GM12873 (cell line): ENCODE data around the gene SP7.

Experiments
- CTCF ChIP-seq: IDR thresholded peaks from 2 replicates; pipeline ENCODE4 v1.5.1; 2012; ENCODE audit warnings: low read depth, mild to moderate bottlenecking, moderate library complexity, low read length, control low read depth; ENCODE audit not compliant: insufficient read depth; ENCODE audit errors: missing control alignments

The SP7 gene

GRCh38 chr12:53378724-53379388, 42.7 kb upstream of the SP7 start:
- no peak for TF ChIP-seq CTCF

GRCh38 chr12:53378222-53378621, 42.1 kb upstream of the SP7 start:
- no peak for TF ChIP-seq CTCF

GRCh38 chr12:53376747-53377146, 40.6 kb upstream of the SP7 start:
- TF ChIP-seq CTCF: no peak

GRCh38 chr12:53365245-53365904, 29.2 kb upstream of the SP7 start:
- no peak for TF ChIP-seq CTCF

GRCh38 chr12:53358836-53359419, 22.8 kb upstream of the SP7 start:
- no peak for TF ChIP-seq CTCF

- no peak for TF ChIP-seq CTCF
These were observed 19.0 kb upstream of the SP7 start for GRCh38 chr12:53355121-53355520.

GRCh38 chr12:53353257-53353655, 17.1 kb upstream of the SP7 start:
- TF ChIP-seq CTCF: no peak
